Subcutaneous adipose tissue (tissue), 4 donors: ENCODE measurements around the gene CYP4F11. TPM values are rescaled to one million over a fixed set of nuclear protein-coding genes. Genes with fewer than 3 reads are reported as not detected.

ENCODE experiments used
- CTCF ChIP-seq: fragments of 450-650 bp; IDR thresholded peaks from one replicate; pipeline ENCODE4 v1.5.1; 2016; ENCODE audit warnings: low read depth, mild to moderate bottlenecking, control low read depth, antibody characterized with exemption, moderate library complexity
- total RNA-seq, 4 donors: library from RNA; depleted of rRNA; stranded (reverse); fragments of >200 nt; gene quantifications; one replicate each; pipeline ENCODE4 v1.1.0, GENCODE V29; 2016

Gene CYP4F11
- under 1 TPM in 2 of 4 donors, not detected in 2; 0.34 to 0.66 TPM for total RNA-seq

- no peak for TF ChIP-seq CTCF
Observed at GRCh38 chr19:15934332-15935078, at the start of gene CYP4F11. Gene CYP4F11 (minus strand): TSS chr19:15934529. CDS start chr19:15934408, 121 bp downstream.

- no peak for TF ChIP-seq CTCF
Observed at GRCh38 chr19:15979293-15979692, 45.0 kb upstream of the CYP4F11 start.

GRCh38 chr19:15977690-15978089, 43.4 kb upstream of the CYP4F11 start:
- TF ChIP-seq CTCF: no peak

GRCh38 chr19:15976836-15977689, 42.7 kb upstream of the CYP4F11 start:
- TF ChIP-seq CTCF: no peak

GRCh38 chr19:15974856-15975255, 40.5 kb upstream of the CYP4F11 start:
- TF ChIP-seq CTCF: no peak

- no peak for TF ChIP-seq CTCF
Observed at GRCh38 chr19:15971224-15971780, 37.0 kb upstream of the CYP4F11 start.

- no peak for TF ChIP-seq CTCF
Observed at GRCh38 chr19:15964231-15964630, 29.9 kb upstream of the CYP4F11 start.
